KMS-11 (cell line): ENCODE data around the gene TBC1D8.

Source experiments
- H2AFZ ChIP-seq: fragments of 200-600 bp; sonication (generic); 2 replicates; pipeline ENCODE4 v1.6.1; 2016; ENCODE audit warnings: antibody characterized with exemption, mixed run types, low read depth
- H3K27ac ChIP-seq: fragments of 200-600 bp; sonication (generic); 2 replicates; pipeline ENCODE4 v1.6.1; 2016; ENCODE audit warnings: mild to moderate bottlenecking, mixed run types
- H3K27me3 ChIP-seq: fragments of 200-600 bp; sonication (generic); 2 replicates; pipeline ENCODE4 v1.6.1; 2017; ENCODE audit warnings: mild to moderate bottlenecking, low read depth, mixed run types, moderate library complexity; ENCODE audit not compliant: insufficient read depth
- H3K36me3 ChIP-seq: fragments of 200-600 bp; sonication (generic); 2 replicates; pipeline ENCODE4 v1.6.1; 2017; ENCODE audit warnings: mild to moderate bottlenecking, mixed run types; ENCODE audit not compliant: insufficient read depth
- H3K4me1 ChIP-seq: fragments of 200-600 bp; sonication (generic); 2 replicates; pipeline ENCODE4 v1.6.1; 2016; ENCODE audit warnings: mild to moderate bottlenecking, low read depth, mixed run types; ENCODE audit not compliant: poor library complexity, severe bottlenecking
- H3K4me2 ChIP-seq: fragments of 200-600 bp; sonication (generic); 2 replicates; pipeline ENCODE4 v1.7.0; 2016; ENCODE audit warnings: mild to moderate bottlenecking, mixed run types
- H3K4me3 ChIP-seq: fragments of 200-600 bp; sonication (generic); IDR thresholded peaks from 2 replicates; pipeline ENCODE4 v1.6.1; 2017; ENCODE audit warnings: low read depth, low read length, mixed read lengths; ENCODE audit not compliant: insufficient read depth
- H3K79me2 ChIP-seq: fragments of 200-600 bp; sonication (generic); 2 replicates; pipeline ENCODE4 v1.6.1; 2016; ENCODE audit warnings: low read depth, mixed run types; ENCODE audit not compliant: insufficient read depth
- H3K9ac ChIP-seq: fragments of 200-600 bp; sonication (generic); 2 replicates; pipeline ENCODE4 v1.6.1; 2016; ENCODE audit warnings: mild to moderate bottlenecking, mixed run types
- H4K20me1 ChIP-seq: fragments of 200-600 bp; sonication (generic); 2 replicates; pipeline ENCODE4 v1.6.1; 2016; ENCODE audit warnings: mild to moderate bottlenecking, mixed run types; ENCODE audit not compliant: insufficient read depth
- TF ChIP-seq, protein P1 (sequence below): fragments of 200-600 bp; sonication (generic); conservative IDR thresholded peaks from 2 replicates; pipeline ENCODE4 v1.6.1; 2017; ENCODE audit warnings: low read depth, mild to moderate bottlenecking, antibody characterized with exemption, low read length, moderate library complexity, mixed read lengths

Gene TBC1D8

DNA sequence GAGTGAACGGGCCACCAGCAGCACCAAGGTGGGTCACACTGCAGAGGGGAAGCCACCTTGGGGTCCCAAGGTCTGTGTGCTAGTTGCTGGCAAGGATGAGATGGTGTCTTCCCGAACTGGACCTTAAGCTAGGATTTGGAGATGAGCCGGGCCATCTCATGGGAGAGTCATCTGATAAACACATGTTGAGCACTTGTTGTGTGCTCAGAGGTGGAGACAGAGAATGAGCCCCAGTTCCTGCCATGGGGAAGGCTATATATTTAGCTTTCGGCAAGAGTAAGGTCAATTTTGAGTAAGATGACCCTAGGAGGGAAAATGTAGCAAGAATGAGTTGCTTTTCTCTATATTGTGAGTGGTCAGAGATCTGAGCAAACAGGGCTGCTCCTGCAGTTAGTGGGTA lies 190.5 kb downstream of the TBC1D8 start:
- H3K36me3 ChIP-seq: no peaks in the 10 kb centered on the region
- TF ChIP-seq, protein P1, sequence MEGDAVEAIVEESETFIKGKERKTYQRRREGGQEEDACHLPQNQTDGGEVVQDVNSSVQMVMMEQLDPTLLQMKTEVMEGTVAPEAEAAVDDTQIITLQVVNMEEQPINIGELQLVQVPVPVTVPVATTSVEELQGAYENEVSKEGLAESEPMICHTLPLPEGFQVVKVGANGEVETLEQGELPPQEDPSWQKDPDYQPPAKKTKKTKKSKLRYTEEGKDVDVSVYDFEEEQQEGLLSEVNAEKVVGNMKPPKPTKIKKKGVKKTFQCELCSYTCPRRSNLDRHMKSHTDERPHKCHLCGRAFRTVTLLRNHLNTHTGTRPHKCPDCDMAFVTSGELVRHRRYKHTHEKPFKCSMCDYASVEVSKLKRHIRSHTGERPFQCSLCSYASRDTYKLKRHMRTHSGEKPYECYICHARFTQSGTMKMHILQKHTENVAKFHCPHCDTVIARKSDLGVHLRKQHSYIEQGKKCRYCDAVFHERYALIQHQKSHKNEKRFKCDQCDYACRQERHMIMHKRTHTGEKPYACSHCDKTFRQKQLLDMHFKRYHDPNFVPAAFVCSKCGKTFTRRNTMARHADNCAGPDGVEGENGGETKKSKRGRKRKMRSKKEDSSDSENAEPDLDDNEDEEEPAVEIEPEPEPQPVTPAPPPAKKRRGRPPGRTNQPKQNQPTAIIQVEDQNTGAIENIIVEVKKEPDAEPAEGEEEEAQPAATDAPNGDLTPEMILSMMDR: no peak
- no peak overlapping the region for H3K27ac ChIP-seq
- no peak overlapping the region for H3K9ac ChIP-seq
- no peaks in the 10 kb centered on the region for H3K27me3 ChIP-seq
- no peak overlapping the region for H3K4me3 ChIP-seq
- no peak overlapping the region for H3K4me2 ChIP-seq
- no peaks in the 10 kb centered on the region for H3K79me2 ChIP-seq
- H3K4me1 ChIP-seq: no peaks in the 10 kb centered on the region
- no peaks in the 10 kb centered on the region for H4K20me1 ChIP-seq
- H2AFZ ChIP-seq: no peak overlapping the region

DNA sequence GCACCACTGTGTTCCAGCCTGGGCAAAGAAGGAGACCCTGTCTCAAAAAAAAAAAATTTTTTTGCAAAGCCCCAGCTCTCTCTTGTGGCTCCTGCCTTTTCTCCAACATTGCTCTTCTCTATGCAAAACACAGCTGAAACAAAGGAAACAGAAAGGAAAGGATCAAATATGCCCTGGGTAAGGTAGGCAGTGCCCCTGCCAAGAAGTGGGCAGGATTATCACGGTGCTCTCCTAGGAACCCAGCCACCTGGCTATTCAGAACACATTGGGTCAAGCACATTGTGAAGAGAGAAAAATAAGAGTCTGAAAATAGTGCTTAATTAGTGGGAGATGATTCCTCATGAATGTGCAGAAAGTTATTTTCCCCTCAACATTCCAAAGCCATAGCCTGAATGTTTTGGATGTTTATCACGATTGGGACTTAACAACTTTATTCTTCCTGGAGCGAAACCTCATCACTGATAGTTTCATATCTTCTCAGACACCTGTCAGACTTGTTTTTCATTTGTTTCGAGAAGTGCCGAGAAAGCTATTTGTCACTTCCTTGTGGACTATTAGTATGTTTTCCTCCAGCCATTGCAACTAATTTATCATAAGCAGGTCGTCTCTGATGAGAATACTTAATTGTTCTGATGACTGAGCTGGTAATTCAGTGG lies 191.8 kb downstream of the TBC1D8 start:
- Histone ChIP-seq H2AFZ (peak overlapping the region; percentile 7; the same call in 1 of the 2 replicates), H3K36me3 (no peaks in the 10 kb centered on the region), H3K4me2 (no peak overlapping the region), H3K4me3 (no peak overlapping the region), H3K79me2 (no peaks in the 10 kb centered on the region), H4K20me1 (no peaks in the 10 kb centered on the region), H3K9ac (no peak overlapping the region), H3K4me1 (no peaks in the 10 kb centered on the region), H3K27ac (no peak overlapping the region), H3K27me3 (no peaks in the 10 kb centered on the region)
- TF ChIP-seq, protein P1: no peak

DNA sequence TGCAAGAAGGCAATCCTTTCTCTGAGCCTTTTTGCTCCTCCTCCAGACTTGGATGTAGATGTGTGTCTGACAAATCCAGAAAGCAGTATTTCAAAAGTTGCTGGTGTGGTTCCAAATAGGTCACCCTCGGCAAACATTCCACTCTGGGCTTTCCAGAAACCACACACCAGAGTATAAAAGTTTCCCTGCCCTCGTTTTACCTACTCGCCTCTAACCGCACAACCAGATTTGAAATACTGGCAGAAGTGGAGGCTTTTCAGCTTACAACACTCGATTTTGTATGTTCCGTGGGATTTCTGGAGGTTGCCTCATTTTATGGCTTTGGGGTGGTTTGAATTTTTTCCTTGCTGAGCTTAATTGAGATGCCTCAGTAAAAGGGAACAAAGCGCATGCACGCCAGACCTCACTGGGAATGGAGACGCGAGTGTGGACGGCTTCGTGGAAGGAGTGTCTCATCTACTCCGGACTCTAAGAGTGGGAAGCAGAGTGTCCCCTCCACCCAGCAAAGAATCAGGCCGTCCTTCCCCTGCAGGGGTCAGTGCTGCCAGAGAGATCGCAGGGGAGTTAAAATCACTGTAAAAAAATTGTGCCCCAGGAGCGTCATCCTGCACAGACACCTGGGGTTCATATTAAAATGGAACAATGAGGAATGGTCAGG lies 193.1 kb downstream of the TBC1D8 start:
- Histone ChIP-seq H3K36me3 (no peaks in the 10 kb centered on the region), H3K4me3 (no peak overlapping the region), H3K4me1 (no peaks in the 10 kb centered on the region), H4K20me1 (no peaks in the 10 kb centered on the region), H3K27ac (no peak overlapping the region), H3K4me2 (no peak overlapping the region), H3K9ac (no peak overlapping the region), H3K79me2 (no peaks in the 10 kb centered on the region), H3K27me3 (no peaks in the 10 kb centered on the region), H2AFZ (no peak overlapping the region)
- TF ChIP-seq, protein P1: no peak
